SK-N-SH treated with all-trans-retinoic acid at 6 μM for 48 hours (cell line): ENCODE results near the gene GZMM.

Experiments
- BACH2 ChIP-seq: fragments of 250-450 bp; sonication (Bioruptor Pico); IDR thresholded peaks from 2 replicates; pipeline ENCODE4 v1.9.0; 2021; ENCODE audit warnings: mild to moderate bottlenecking, borderline replicate concordance
- ISL1 ChIP-seq: fragments of 250-450 bp; sonication (Bioruptor Pico); IDR thresholded peaks from 2 replicates; pipeline ENCODE4 v2.1.2; 2022; ENCODE audit warnings: mild to moderate bottlenecking, moderate library complexity
- PATZ1 ChIP-seq: fragments of 250-450 bp; sonication (Bioruptor Pico); IDR thresholded peaks from 2 replicates; pipeline ENCODE4 v1.8.0; 2020; ENCODE audit warnings: mild to moderate bottlenecking, moderate library complexity, borderline replicate concordance
- PPARA ChIP-seq: fragments of 250-450 bp; sonication (Bioruptor Pico); IDR thresholded peaks from 2 replicates; pipeline ENCODE4 v1.5.0; 2020; ENCODE audit warnings: mild to moderate bottlenecking, borderline replicate concordance
- RARB ChIP-seq: fragments of 250-450 bp; sonication (Bioruptor Pico); IDR thresholded peaks from 2 replicates; pipeline ENCODE4 v1.8.0; 2021; ENCODE audit warnings: mild to moderate bottlenecking, moderate library complexity
- TOX ChIP-seq: fragments of 250-450 bp; sonication (Bioruptor Pico); IDR thresholded peaks from 2 replicates; pipeline ENCODE4 v1.8.0; 2021; ENCODE audit warnings: mild to moderate bottlenecking, moderate library complexity, borderline replicate concordance
- ZNF70 ChIP-seq: fragments of 450-650 bp; formaldehyde crosslinking; IDR thresholded peaks from 2 replicates; pipeline ENCODE4 v1.5.0; 2020; ENCODE audit warnings: mild to moderate bottlenecking, moderate library complexity
- ZNF8 ChIP-seq: fragments of 450-650 bp; formaldehyde crosslinking; IDR thresholded peaks from 2 replicates; pipeline ENCODE4 v1.5.0; 2020; ENCODE audit warnings: mild to moderate bottlenecking, moderate library complexity
- TF ChIP-seq, protein P1 (sequence below): fragments of 250-450 bp; sonication (Bioruptor Pico); IDR thresholded peaks from 2 replicates; pipeline ENCODE4 v1.8.0; 2021; ENCODE audit warnings: low read depth, mild to moderate bottlenecking, moderate library complexity, borderline replicate concordance
- TF ChIP-seq, protein P2 (sequence below): fragments of 250-450 bp; sonication (Bioruptor Pico); IDR thresholded peaks from 2 replicates; pipeline ENCODE4 v1.5.1; 2021; ENCODE audit warnings: mild to moderate bottlenecking, moderate library complexity
- TF ChIP-seq, protein P3 (sequence below): fragments of 250-450 bp; sonication (Bioruptor Pico); IDR thresholded peaks from 2 replicates; pipeline ENCODE4 v1.5.1; 2020; ENCODE audit warnings: low read depth, mild to moderate bottlenecking, moderate library complexity

- TF ChIP-seq ZNF8 (no peak), ISL1 (CRISPR knock-in tag) (no peak), PPARA (no peak), BACH2 (CRISPR knock-in tag) (no peak), PATZ1 (CRISPR knock-in tag) (no peak), TOX (CRISPR knock-in tag) (no peak), ZNF70 (CRISPR knock-in tag) (no peak), RARB (CRISPR knock-in tag) (no peak)
- TF ChIP-seq, protein P1, sequence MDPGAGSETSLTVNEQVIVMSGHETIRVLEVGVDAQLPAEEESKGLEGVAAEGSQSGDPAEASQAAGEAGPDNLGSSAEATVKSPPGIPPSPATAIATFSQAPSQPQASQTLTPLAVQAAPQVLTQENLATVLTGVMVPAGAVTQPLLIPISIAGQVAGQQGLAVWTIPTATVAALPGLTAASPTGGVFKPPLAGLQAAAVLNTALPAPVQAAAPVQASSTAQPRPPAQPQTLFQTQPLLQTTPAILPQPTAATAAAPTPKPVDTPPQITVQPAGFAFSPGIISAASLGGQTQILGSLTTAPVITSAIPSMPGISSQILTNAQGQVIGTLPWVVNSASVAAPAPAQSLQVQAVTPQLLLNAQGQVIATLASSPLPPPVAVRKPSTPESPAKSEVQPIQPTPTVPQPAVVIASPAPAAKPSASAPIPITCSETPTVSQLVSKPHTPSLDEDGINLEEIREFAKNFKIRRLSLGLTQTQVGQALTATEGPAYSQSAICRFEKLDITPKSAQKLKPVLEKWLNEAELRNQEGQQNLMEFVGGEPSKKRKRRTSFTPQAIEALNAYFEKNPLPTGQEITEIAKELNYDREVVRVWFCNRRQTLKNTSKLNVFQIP (CRISPR knock-in tag) = no peak
- TF ChIP-seq, protein P2, sequence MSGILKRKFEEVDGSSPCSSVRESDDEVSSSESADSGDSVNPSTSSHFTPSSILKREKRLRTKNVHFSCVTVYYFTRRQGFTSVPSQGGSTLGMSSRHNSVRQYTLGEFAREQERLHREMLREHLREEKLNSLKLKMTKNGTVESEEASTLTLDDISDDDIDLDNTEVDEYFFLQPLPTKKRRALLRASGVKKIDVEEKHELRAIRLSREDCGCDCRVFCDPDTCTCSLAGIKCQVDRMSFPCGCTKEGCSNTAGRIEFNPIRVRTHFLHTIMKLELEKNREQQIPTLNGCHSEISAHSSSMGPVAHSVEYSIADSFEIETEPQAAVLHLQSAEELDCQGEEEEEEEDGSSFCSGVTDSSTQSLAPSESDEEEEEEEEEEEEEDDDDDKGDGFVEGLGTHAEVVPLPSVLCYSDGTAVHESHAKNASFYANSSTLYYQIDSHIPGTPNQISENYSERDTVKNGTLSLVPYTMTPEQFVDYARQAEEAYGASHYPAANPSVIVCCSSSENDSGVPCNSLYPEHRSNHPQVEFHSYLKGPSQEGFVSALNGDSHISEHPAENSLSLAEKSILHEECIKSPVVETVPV = no peak
- TF ChIP-seq, protein P3, sequence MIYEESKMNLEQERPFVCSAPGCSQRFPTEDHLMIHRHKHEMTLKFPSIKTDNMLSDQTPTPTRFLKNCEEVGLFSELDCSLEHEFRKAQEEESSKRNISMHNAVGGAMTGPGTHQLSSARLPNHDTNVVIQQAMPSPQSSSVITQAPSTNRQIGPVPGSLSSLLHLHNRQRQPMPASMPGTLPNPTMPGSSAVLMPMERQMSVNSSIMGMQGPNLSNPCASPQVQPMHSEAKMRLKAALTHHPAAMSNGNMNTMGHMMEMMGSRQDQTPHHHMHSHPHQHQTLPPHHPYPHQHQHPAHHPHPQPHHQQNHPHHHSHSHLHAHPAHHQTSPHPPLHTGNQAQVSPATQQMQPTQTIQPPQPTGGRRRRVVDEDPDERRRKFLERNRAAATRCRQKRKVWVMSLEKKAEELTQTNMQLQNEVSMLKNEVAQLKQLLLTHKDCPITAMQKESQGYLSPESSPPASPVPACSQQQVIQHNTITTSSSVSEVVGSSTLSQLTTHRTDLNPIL (CRISPR knock-in tag) = no peak
Observed at GRCh38 chr19:507286-508203, 36.3 kb upstream of the GZMM start, which contains the start of gene TPGS1.
